BJ (cell line): ENCODE data around the gene SIGLEC14. TPM values are rescaled to one million over a fixed set of nuclear protein-coding genes. Genes with fewer than 3 reads are reported as not detected.

Experiments used
- CTCF ChIA-PET: fragments of 350-600 bp; formaldehyde crosslinking; extraction: SDS; loops from one replicate; lab custom pipeline; 2021; ENCODE audit warnings: antibody characterized with exemption, inconsistent platforms; lab: Yijun Ruan, JAX
- POLR2A ChIA-PET: fragments of 300-600 bp; sonication (Branson Sonifier 250); formaldehyde crosslinking; extraction: SDS; loops from one replicate; lab custom pipeline; 2021; ENCODE audit warnings: antibody characterized with exemption; lab: Charles Lee
- DNase-seq: peaks from one replicate; pipeline ENCODE4 v3.0.0-alpha.2; 2011; ENCODE audit warnings: low read depth
- H3K27me3 ChIP-seq: 2 replicates; pipeline ENCODE4 v1.6.0; 2011; ENCODE audit warnings: low read length; ENCODE audit not compliant: control insufficient read depth, insufficient read depth
- H3K36me3 ChIP-seq: 2 replicates; pipeline ENCODE4 v1.5.1; 2011; ENCODE audit warnings: low read length; ENCODE audit not compliant: control insufficient read depth, insufficient read depth
- H3K4me3 ChIP-seq: 2 replicates; pipeline ENCODE4 v1.5.1; 2011; ENCODE audit warnings: low read depth, mild to moderate bottlenecking, control low read depth, low read length
- polyA plus RNA-seq: library from polyadenylated mRNA; depleted of rRNA; stranded (reverse); fragments of >200 nt; gene quantifications from 2 replicates; pipeline ENCODE4 v1.2.3, GENCODE V29; 2011
- TF ChIP-seq, protein P1 (sequence below): IDR thresholded peaks from 2 replicates; pipeline ENCODE4 v1.5.1; 2011; ENCODE audit warnings: low read depth, mild to moderate bottlenecking, control low read depth, inconsistent platforms, low read length, moderate library complexity; ENCODE audit not compliant: insufficient read depth

The SIGLEC14 gene
- polyA plus RNA-seq, 1 experiment = not detected

DNA sequence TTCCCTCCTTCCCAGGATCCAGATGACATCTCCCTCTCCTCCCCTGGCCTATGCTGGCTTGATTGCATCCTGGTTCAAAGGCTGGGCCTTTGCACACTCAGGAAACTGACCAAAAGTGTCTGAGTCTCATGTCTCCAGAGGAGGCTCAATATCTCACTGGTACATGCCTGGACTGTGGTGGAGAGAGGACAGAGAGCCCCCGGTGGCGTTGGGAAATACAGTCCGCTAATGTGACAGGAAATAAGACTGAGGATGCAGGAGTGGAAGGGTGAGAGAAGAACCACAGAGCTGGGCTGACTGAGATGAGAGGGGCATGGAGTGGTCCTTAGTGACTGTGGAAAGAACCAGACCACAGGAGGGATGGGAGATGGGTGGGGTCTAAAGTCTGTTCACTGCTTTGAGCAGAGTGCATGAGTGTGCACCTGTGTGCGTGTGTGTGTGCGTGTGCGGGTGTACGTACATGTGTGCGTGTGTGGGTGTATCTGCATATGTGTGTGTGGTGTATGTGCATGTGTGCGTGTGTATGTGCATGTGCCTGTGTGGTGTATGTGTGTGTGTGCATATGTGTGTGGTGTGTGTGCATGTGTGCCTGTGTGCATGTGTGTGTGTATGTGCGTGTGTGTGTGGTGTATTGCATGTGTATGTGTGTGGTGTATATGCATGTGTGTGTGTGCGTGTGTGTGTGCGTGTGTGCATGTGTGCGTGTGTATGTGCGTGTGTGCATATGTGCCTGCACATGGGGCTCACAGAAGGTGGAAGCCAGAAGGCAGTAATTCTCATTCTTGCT, 18.3 kb downstream of the SIGLEC14 start:
- Histone ChIP-seq H3K27me3 (no peaks in the 10 kb centered on the region), H3K36me3 (no peaks in the 10 kb centered on the region), H3K4me3 (no peak overlapping the region)
- no peak for DNase-seq
- TF ChIP-seq, protein P1, sequence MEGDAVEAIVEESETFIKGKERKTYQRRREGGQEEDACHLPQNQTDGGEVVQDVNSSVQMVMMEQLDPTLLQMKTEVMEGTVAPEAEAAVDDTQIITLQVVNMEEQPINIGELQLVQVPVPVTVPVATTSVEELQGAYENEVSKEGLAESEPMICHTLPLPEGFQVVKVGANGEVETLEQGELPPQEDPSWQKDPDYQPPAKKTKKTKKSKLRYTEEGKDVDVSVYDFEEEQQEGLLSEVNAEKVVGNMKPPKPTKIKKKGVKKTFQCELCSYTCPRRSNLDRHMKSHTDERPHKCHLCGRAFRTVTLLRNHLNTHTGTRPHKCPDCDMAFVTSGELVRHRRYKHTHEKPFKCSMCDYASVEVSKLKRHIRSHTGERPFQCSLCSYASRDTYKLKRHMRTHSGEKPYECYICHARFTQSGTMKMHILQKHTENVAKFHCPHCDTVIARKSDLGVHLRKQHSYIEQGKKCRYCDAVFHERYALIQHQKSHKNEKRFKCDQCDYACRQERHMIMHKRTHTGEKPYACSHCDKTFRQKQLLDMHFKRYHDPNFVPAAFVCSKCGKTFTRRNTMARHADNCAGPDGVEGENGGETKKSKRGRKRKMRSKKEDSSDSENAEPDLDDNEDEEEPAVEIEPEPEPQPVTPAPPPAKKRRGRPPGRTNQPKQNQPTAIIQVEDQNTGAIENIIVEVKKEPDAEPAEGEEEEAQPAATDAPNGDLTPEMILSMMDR = no peak
- ChIA-PET POLR2A (no interaction called here), CTCF (no interaction called here)

DNA sequence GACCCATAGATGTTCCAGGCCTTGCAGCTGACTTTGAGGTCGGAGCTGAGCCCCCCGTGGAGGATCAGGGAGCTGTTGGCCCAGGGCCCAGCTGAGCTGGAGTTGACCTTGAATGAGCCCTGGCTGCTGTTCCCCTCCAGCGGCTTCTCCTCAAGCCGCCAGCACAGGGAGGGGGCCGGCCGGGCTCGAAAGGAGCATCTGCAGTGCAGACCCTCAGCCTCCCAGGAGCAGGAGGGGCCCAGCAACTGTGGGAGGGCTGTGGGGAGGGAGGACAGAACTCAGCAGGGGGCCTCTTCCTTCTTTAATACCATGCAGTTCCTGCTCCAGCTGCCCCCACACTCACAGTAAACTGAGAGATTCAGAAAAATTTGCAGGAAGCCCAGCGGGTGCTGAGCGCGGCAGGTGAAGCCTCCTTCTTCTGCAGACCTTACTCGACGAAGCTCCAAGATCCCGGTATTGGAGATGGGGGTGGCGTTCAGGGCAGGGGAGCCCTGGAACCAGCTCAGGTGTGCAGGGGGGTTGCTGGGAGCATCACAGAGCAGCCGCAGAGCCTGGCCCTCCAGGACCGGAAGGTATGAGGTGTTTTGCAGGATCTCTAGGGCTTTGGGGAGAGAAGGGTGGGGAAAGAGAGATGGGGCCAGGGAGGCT, 19.0 kb downstream of the SIGLEC14 start:
- no peaks in the 10 kb centered on the region for H3K27me3 ChIP-seq
- TF ChIP-seq, protein P1 = no peak
- no peak for DNase-seq
- H3K4me3 ChIP-seq = no peak overlapping the region
- ChIA-PET POLR2A (no interaction called here), CTCF (no interaction called here)
- H3K36me3 ChIP-seq = no peaks in the 10 kb centered on the region

DNA sequence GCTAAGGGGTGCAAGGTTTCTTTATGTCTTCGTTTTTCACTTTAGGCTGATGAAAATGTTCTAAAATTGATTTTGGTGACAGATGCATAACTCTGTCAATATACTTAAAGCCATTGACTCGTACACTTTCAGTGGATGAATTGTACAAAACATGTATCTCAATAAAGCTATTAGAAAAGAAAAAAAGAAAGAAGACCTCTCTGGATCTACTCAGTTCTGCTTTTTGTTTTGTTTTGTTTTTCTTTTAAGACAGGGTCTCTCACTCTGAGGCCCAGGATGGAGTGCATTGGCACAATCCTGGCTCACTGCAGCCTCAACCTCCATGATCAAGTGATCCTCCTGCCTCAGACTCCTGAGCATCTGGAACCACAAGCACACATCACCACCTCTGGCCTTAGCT, 19.9 kb downstream of the SIGLEC14 start:
- Histone ChIP-seq H3K4me3 (no peak overlapping the region), H3K36me3 (no peaks in the 10 kb centered on the region), H3K27me3 (no peaks in the 10 kb centered on the region)
- ChIA-PET POLR2A (no interaction called here), CTCF (interaction anchor here (1.0 kb wide), 1 partner anchor 30 kb away, joined by 3 read pairs; no protein-coding TSS in a partner anchor)
- TF ChIP-seq, protein P1 = no peak
- DNase-seq = no peak

DNA sequence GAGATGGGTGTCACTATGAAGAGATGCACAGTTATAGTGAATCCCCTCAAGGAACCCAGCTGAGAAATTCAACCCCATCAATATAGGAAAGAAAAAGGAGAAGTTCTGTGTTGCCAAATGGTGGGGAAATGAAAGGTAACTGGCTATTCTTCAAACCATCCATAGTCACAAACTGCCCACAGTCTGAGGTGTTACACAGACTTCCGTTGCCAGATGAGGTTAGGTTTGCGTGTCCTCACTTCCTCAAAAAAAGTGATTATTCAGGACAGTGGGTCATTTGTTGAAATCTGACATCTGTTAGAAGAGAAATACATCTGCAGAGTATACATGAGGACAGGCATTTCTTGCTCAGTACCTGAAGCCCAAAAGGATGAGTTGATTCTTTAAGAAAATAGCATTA, 25.4 kb downstream of the SIGLEC14 start:
- CTCF ChIA-PET = interaction anchor here (1.4 kb wide), 1 partner anchor 13 kb away, joined by 4 read pairs; no protein-coding TSS in a partner anchor
- H3K4me3 ChIP-seq = no peak overlapping the region
- no peaks in the 10 kb centered on the region for H3K27me3 ChIP-seq
- TF ChIP-seq, protein P1 = no peak
- POLR2A ChIA-PET = no interaction called here
- no peaks in the 10 kb centered on the region for H3K36me3 ChIP-seq
- no peak for DNase-seq

DNA sequence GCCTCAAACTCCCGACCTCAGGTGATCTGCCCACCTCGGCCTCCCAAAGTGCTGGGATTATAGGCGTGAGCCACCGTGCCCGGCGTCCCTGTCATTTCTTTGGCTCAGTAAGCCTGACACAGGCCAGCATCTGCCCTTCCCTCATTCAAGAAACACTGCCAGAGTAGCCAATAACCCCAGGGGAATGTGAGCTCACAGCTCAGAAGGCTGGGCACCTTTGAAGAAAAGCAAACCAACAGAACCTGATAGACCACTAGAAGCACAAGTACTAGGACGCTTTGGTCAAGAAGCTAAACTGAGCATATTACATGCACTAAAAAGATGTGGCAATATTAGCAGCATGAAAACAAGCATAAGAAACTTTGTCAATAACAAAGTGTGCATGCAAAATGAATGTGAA, 30.6 kb downstream of the SIGLEC14 start:
- DNase-seq = no peak
- ChIA-PET POLR2A (no interaction called here), CTCF (interaction anchor here (1.0 kb wide), 1 partner anchor 8 kb away, joined by 5 read pairs; no protein-coding TSS in a partner anchor)
- TF ChIP-seq, protein P1 = no peak
- Histone ChIP-seq H3K4me3 (no peak overlapping the region), H3K27me3 (no peaks in the 10 kb centered on the region), H3K36me3 (no peaks in the 10 kb centered on the region)
